B cell (primary cell): ENCODE measurements around the gene GNE. TPM values are rescaled to one million over a fixed set of nuclear protein-coding genes. Genes with fewer than 3 reads are reported as not detected.
A peak's percentile ranks its signal among the peaks of the same experiment; 100 is the strongest.

Source experiments
- ATAC-seq: fragments of 200-7000 bp; cut with Tn5 transposase; one replicate; pipeline ENCODE4 v1.10.0; 2021; ENCODE audit warnings: low read depth, mild to moderate bottlenecking, moderate number of reproducible peaks, moderate library complexity
- CTCF ChIA-PET: fragments of 350-600 bp; sonication (Branson Sonifier 250); formaldehyde crosslinking; loops from one replicate; lab custom pipeline; 2021; ENCODE audit warnings: antibody characterized with exemption, inconsistent platforms; lab: Charles Lee
- POLR2A ChIA-PET: fragments of 350-600 bp; sonication (Branson Sonifier 250); formaldehyde crosslinking; loops from one replicate; lab custom pipeline; 2021; ENCODE audit warnings: antibody characterized with exemption; lab: Charles Lee
- DNase-seq: peaks from one replicate; pipeline ENCODE4 v3.0.0; 2013
- H2AFZ ChIP-seq: 2 replicates; pipeline ENCODE4 v1.6.1; 2012; ENCODE audit warnings: mild to moderate bottlenecking, low read depth, low read length; ENCODE audit not compliant: insufficient read depth, poor library complexity, severe bottlenecking
- H3K27ac ChIP-seq, 2 donors: 1 replicate in 1 of 2; 2 replicates in 1 of 2; pipeline ENCODE4 v1.5.1; 2012 to 2013; ENCODE audit warnings: low read length in 2 of 2, mild to moderate bottlenecking in 2 of 2, moderate library complexity in 1 of 2
- H3K27me3 ChIP-seq, 4 experiments: fragments of 200-600 bp in 1 of 4; sonication (generic) in 1 of 4; replicated peaks in 1 of 4; 1 replicate in 2 of 4; 2 replicates in 2 of 4; pipeline versions ENCODE4 v1.6.1 to v1.7.0; 2013 to 2016; ENCODE audit warnings: low read length in 3 of 4, mild to moderate bottlenecking in 2 of 4, mixed read lengths in 1 of 4, moderate library complexity in 1 of 4; ENCODE audit not compliant: insufficient read depth in 4 of 4, control insufficient read depth in 3 of 4; ENCODE audit errors: control extremely low read depth in 1 of 4
- H3K36me3 ChIP-seq, 2 experiments: replicated peaks in 1 of 2; 1 replicate in 1 of 2; 2 replicates in 1 of 2; pipeline versions ENCODE4 v1.6.1 to v1.7.1; 2013; ENCODE audit warnings: low read length in 1 of 2; ENCODE audit not compliant: insufficient read depth in 2 of 2, control insufficient read depth in 1 of 2; ENCODE audit errors: control extremely low read depth in 1 of 2, extremely low read depth in 1 of 2
- H3K4me1 ChIP-seq, 2 donors: fragments of 200-600 bp in 1 of 2; sonication (generic) in 1 of 2; 1 replicate in 1 of 2; 2 replicates in 1 of 2; pipeline versions ENCODE4 v1.5.1 to v1.6.1; 2013 to 2017; ENCODE audit warnings: low read length in 2 of 2; ENCODE audit not compliant: control insufficient read depth in 2 of 2, insufficient read depth in 2 of 2
- H3K4me2 ChIP-seq: replicated peaks from 2 replicates; pipeline ENCODE3; 2012; ENCODE audit warnings: mild to moderate bottlenecking, low read depth, low read length; ENCODE audit not compliant: poor library complexity, severe bottlenecking
- H3K4me3 ChIP-seq, 5 experiments: fragments of 200-600 bp in 1 of 5; sonication (generic) in 1 of 5; 1 replicate in 3 of 5; 2 replicates in 2 of 5; pipeline versions ENCODE4 v1.5.1 to v1.7.0; 2011 to 2016; ENCODE audit warnings: low read length in 4 of 5, mild to moderate bottlenecking in 4 of 5, low read depth in 2 of 5, control low read depth in 1 of 5, moderate library complexity in 1 of 5; ENCODE audit not compliant: insufficient read depth in 1 of 5; ENCODE audit errors: control extremely low read depth in 1 of 5, extremely low read depth in 1 of 5
- H3K79me2 ChIP-seq: fragments of 200-600 bp; sonication (generic); one replicate; pipeline ENCODE4 v1.6.0; 2016; ENCODE audit warnings: low read length; ENCODE audit not compliant: control insufficient read depth, insufficient read depth
- H3K9ac ChIP-seq: fragments of 200-600 bp; sonication (generic); 2 replicates; pipeline ENCODE4 v1.6.1; 2017; ENCODE audit warnings: mild to moderate bottlenecking, low read length, moderate library complexity
- H3K9me3 ChIP-seq, 3 donors: one replicate each; pipeline versions ENCODE4 v1.6.1 to v1.7.1; 2013; ENCODE audit warnings: low read length in 2 of 3; ENCODE audit not compliant: control insufficient read depth in 2 of 3, insufficient read depth in 1 of 3; ENCODE audit errors: control extremely low read depth in 1 of 3
- H4K20me1 ChIP-seq: 2 replicates; pipeline ENCODE4 v1.6.0; 2012; ENCODE audit warnings: mild to moderate bottlenecking, low read length; ENCODE audit not compliant: insufficient read depth, control insufficient read depth, poor library complexity, severe bottlenecking
- H3K27ac Mint-ChIP-seq: one replicate; pipeline ENCODE4 v1.8.0; 2021; ENCODE audit warnings: mixed read lengths
- H3K27me3 Mint-ChIP-seq: one replicate; pipeline ENCODE4 v1.8.0; 2021; ENCODE audit warnings: mixed read lengths
- H3K4me1 Mint-ChIP-seq: one replicate; pipeline ENCODE4 v1.8.0; 2021; ENCODE audit warnings: mixed read lengths
- H3K4me3 Mint-ChIP-seq: one replicate; pipeline ENCODE4 v1.8.0; 2021; ENCODE audit warnings: mixed read lengths
- H3K9me3 Mint-ChIP-seq: one replicate; pipeline ENCODE4 v1.8.0; 2022; ENCODE audit warnings: mixed read lengths; ENCODE audit not compliant: insufficient read depth
- EZH2 ChIP-seq: IDR thresholded peaks from 2 replicates; pipeline ENCODE4 v1.6.1; 2012; ENCODE audit warnings: borderline replicate concordance, low read depth, mild to moderate bottlenecking, moderate library complexity, low read length; ENCODE audit not compliant: insufficient read depth, poor library complexity, severe bottlenecking
- WGBS: methylation state at CpG from one replicate; pipeline ENCODE4 v1.1.5; 2013; ENCODE audit warnings: missing lambda C conversion rate; ENCODE audit not compliant: insufficient coverage; 5-methylcytosine and 5-hydroxymethylcytosine counted together
- intact Hi-C: fragments of 100-400 bp; cut with micrococcal nuclease; formaldehyde crosslinking; loops from one replicate; pipeline ENCODE4 v1.10.0; 2022
- polyA plus RNA-seq: library from polyadenylated mRNA; depleted of rRNA; stranded (reverse); fragments of >200 nt; gene quantifications from 2 replicates; pipeline ENCODE4 v1.2.3, GENCODE V29; 2012
- total RNA-seq, 2 donors: library from RNA; stranded (reverse); fragments of 120-200 nt in 1 of 2; gene quantifications; 1 replicate in 1 of 2; 2 replicates in 1 of 2; pipeline versions ENCODE4 v1.2.3 to v1.2.4, GENCODE V29; 2013 to 2022
- TF ChIP-seq, protein P1 (sequence below): fragments of 200-600 bp; IDR thresholded peaks from one replicate; pipeline ENCODE4 v1.8.0; 2022; ENCODE audit warnings: antibody characterized with exemption, mild to moderate bottlenecking

The GNE gene
- total and polyA plus RNA-seq, 2 donors (not counting 1 experiment from before 2014, with no cell fraction given) = 8.3 to 20.6 TPM

DNA sequence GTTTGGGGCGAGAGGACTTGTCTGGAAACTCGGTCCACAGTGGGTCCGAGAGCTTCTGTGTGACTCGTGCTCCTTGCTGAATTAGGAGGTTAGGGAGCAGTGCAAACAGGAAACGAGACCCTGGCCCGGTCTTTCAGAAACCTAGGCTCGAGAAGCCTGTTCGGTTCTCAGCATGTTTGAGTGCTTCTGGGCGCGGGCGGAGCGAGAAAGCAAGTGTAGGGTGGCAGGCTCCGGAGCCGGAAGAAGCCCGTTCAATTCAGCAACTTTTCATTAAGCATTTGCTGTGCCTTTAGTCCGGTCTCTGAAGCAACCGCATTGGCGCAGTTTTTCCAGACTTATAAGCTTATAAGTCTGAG, 67.0 kb downstream of the GNE start:
- CTCF ChIA-PET = interaction anchor here (0.6 to 7.1 kb wide), 16 partner anchors 9 to 1111 kb away, joined by 3 to 44 read pairs (median 4); partner anchors contain the start of genes CCIN and FANCG
- Histone ChIP-seq H3K4me2 (peak overlapping the region; percentile 91), H3K4me1 (peaks cover 32 to 43% of the 10 kb centered on the region in 2 donors), H3K27ac (peak overlapping the region; percentile 33 to 93), H4K20me1 (peaks cover 42% of the 10 kb centered on the region), H3K36me3 (peaks cover 0 to 11% of the 10 kb centered on the region in 2 experiments), H3K9ac (peak overlapping the region; percentile 89), H3K9me3 (no peaks in the 10 kb centered on the region), H2AFZ (peak overlapping the region; percentile 83), H3K79me2 (peaks cover 53% of the 10 kb centered on the region), H3K27me3 (no peaks in the 10 kb centered on the region), H3K4me3 (peak overlapping the region; percentile 66 to 96 (median 91))
- ATAC-seq = no peak
- intact Hi-C loops = loop anchor here (2.0 to 5.0 kb wide), 6 partner anchors 54 to 459 kb away; partner anchors contain the start of genes CREB3, GLIPR2, RNF38 and TLN1
- peaks cover 53% of the 10 kb centered on the region for H3K4me1 Mint-ChIP-seq
- WGBS = under 1% methylated on average over 18 of the region's 18 CpGs
- DNase-seq = no peak
- peak overlapping the region; percentile 91 for H3K4me3 Mint-ChIP-seq
- no peaks in the 10 kb centered on the region for H3K27me3 Mint-ChIP-seq
- TF ChIP-seq, protein P1, sequence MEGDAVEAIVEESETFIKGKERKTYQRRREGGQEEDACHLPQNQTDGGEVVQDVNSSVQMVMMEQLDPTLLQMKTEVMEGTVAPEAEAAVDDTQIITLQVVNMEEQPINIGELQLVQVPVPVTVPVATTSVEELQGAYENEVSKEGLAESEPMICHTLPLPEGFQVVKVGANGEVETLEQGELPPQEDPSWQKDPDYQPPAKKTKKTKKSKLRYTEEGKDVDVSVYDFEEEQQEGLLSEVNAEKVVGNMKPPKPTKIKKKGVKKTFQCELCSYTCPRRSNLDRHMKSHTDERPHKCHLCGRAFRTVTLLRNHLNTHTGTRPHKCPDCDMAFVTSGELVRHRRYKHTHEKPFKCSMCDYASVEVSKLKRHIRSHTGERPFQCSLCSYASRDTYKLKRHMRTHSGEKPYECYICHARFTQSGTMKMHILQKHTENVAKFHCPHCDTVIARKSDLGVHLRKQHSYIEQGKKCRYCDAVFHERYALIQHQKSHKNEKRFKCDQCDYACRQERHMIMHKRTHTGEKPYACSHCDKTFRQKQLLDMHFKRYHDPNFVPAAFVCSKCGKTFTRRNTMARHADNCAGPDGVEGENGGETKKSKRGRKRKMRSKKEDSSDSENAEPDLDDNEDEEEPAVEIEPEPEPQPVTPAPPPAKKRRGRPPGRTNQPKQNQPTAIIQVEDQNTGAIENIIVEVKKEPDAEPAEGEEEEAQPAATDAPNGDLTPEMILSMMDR = no peak
- no peak for TF ChIP-seq EZH2
- H3K9me3 Mint-ChIP-seq = no peaks in the 10 kb centered on the region
- POLR2A ChIA-PET = interaction anchor here (1.1 to 1.6 kb wide), 3 partner anchors 47 to 154 kb away, joined by 5 to 7 read pairs (median 6); partner anchors contain the start of genes GLIPR2 and RECK
- peak overlapping the region; percentile 86 for H3K27ac Mint-ChIP-seq
